Dermis microvascular lymphatic vessel endothelial cell (primary cell): ENCODE results near the gene SH3PXD2A. TPM values are rescaled to one million over a fixed set of nuclear protein-coding genes. Genes with fewer than 3 reads are reported as not detected.

ENCODE experiments used
- DNase-seq, 2 donors: peaks; one replicate each; pipeline versions ENCODE4 v3.0.0 to v3.0.0-alpha.2; 2010; ENCODE audit warnings: low read depth in 2 of 2
- total RNA-seq: library from RNA; depleted of rRNA; stranded (reverse); fragments of >200 nt; gene quantifications from 2 replicates; pipeline ENCODE4 v1.2.1, GENCODE V29; 2014

Gene SH3PXD2A
- total RNA-seq, 1 donor from 2014 or later: 2.6 TPM

- no peak for DNase-seq
Measured at GRCh38 chr10:103876155-103876554, 20.8 kb upstream of the SH3PXD2A start.

- DNase-seq: no peak
Measured at GRCh38 chr10:103874730-103875129, 19.4 kb upstream of the SH3PXD2A start.

- DNase-seq: no peak
Measured at GRCh38 chr10:103872137-103872931, 17.0 kb upstream of the SH3PXD2A start.

GRCh38 chr10:103871006-103871405 lies 15.6 kb upstream of the SH3PXD2A start:
- DNase-seq: no peak

DNA sequence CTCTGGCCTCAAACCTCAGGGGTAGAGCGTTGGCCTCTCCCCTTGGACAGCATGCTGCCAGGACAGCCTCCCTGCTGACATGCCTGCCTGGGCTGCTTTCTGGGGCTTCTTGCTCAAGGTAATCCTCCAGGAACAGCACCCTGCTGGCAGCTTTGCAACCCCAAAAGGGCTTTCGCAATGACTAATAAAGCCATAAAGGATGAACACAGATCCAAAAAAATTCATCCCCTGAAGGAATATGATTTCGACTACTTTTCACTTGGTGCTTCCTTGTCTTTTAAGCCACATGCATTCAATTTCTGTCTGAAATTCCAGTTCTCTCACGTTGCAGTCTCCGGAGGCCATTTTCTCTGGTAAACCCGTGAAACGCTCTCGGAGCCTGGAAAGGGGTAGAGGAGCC lies 15.1 kb upstream of the SH3PXD2A start:
- no peak for DNase-seq

- no peak for DNase-seq
Measured at GRCh38 chr10:103869336-103869735, 14.0 kb upstream of the SH3PXD2A start.

DNA sequence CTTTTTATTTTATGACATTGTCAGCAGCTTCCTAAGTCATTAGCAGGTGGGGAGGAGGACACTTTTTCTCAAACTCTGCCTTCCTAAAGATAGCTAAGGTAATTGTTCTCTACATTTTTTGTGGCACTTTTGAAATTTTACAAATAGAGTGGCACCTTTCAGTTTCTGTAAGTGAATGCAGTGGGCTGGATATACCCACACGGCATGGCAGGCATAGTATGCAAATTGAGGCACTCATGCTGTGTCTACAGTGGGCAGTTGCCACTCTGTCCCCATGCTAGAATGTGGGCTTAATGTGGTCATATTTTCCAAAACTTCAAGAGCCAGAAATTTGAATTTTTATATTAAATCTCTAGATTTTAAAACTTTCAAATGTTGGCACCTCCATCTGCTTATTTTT lies 12.8 kb upstream of the SH3PXD2A start:
- no peak for DNase-seq

DNA sequence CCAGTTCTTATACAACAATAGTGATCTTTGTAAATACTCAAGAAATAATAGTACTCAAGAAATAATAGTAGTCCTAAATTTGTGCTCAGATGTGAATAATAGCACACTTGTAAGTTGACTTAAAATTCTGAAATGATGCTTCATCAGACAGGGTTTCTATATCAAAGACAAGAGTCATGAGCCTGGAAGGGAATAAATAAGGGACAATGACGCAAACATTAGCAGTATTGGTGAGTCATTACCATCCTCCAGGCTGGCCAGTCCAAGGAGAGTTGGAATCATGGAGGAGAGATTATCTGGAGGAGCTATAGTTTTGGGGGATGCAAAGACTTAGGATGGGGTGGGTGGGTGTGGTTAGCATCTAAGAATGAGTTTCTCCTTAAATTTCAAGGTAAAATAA lies 6.1 kb upstream of the SH3PXD2A start:
- DNase-seq: peak in 1 of 2 donors; percentile 11

- DNase-seq: peak; percentile 40 to 69
Measured at GRCh38 chr10:103859161-103860086, 4.0 kb upstream of the SH3PXD2A start.

DNA sequence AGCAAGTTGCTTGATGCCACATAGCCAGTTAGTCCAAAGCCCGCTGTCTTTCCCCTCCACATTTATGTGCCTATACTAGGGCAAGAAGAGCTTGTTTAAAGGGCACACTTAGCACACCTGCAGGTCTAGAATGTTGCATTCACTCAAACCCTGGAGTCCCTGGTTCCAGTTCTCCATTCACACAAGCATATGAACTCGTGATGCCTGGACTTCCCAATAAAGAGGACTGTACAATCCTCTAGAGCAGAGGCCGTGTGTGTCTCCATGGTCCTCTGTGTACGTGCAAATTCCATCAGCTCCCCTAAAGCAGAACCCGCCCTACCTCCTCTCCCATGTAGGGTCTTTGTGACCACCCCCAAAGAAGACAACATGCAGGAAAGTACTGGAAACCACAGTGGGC lies 3.0 kb upstream of the SH3PXD2A start:
- no peak for DNase-seq

DNA sequence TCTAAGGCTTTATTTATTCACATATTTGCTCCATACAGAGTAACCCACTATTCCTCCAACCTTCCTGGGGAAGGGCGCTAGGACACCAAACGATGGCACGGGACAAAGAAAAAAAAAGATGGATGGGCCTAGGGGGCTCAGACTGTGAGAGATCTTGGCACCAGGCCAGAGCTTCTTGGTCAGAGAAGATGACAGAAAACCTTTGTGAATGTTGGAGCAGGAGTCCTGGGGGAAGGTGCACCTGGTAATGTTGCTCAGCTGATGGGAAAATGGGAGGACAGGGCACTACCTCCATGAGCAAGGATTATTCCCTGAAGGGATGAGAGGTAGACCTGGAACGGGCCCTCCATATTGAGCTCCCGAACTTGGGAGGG lies 1.4 kb upstream of the SH3PXD2A start:
- no peak for DNase-seq

DNA sequence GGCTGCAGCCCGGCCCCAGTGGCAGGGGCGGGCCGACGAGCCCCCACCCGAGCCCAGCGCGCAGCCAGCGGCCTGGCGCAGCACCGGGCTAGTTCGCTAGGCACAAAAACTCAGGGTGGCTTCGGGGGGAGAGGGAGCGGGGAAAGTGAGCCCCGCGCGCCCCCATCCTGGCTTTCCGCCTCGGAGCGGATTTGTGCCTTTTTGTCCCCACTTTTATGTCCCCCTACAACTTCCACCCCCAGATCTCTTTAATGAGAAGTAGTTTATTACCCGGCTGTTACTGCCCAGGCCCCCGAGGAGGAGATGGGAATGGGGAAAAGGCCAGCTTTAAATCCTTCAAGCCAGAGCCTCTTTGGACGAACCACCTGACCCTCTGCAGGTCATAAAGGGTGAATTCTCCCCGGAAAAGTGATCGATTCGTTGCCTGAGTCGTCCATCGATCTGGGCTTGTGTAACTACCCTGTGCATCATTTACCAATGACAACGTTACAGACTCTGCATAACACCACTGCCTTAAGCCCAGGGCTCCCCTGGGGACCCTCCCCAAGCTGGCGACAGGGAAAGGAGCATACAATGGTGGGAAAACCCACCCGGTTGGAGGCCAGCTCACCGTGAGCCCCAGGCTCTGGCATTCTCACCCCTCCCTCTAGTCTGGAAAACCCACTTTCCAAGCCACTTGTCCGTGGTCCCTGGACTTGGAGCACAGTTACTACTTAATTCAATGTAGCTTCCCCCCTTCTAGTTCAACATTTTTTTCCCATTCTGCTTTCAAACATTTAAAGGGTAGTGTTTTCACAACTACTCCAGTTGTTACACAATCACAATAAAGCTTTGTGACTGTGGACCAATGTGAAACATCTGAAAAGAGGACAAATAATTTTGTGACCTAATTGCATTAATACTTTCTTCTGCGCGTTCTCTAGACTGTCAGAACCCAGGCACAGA lies 748 bp upstream of the SH3PXD2A start:
- no peak for DNase-seq

DNA sequence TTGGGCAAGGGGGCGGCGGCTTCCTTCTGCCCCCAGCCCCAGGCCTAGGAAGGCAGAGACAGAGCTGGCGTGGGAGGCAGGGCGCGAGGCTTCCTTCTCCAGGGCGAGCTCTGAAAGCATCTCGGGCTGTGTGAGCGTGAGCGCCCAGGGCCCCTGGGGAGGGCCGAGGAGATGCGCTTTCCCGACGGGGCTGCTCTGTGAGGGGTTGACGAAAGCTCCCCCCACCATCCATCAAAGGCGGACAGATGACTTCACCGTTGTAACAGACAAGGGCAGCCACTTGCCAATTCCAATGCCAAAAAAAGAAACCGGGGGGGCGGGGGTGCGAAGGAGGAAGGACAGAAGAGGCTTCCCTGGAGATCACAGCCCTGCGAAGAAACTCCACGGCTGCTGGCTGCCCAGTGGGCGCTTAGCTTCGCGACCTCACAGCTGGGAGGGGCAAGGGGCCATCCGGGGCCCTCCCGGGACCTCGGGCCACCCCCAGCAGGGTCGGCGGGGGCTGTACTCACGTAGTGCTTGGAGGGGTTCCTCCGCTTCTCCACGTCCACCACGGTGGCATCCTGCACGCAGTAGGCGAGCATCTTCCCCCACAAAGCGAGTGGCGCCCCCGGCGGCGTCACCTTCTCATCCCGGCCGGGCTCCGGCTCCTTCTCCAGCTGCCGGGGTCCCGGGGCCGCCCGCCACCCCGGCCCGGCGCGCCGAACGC lies 537 bp downstream of the SH3PXD2A start:
- peak in 1 of 2 donors; percentile 15 for DNase-seq

GRCh38 chr10:103854265-103854685 lies 1.1 kb downstream of the SH3PXD2A start:
- peak in 1 of 2 donors; percentile 6 for DNase-seq

- DNase-seq: peak in 1 of 2 donors; percentile 12
Measured at GRCh38 chr10:103853428-103854264, 1.7 kb downstream of the SH3PXD2A start.

DNA sequence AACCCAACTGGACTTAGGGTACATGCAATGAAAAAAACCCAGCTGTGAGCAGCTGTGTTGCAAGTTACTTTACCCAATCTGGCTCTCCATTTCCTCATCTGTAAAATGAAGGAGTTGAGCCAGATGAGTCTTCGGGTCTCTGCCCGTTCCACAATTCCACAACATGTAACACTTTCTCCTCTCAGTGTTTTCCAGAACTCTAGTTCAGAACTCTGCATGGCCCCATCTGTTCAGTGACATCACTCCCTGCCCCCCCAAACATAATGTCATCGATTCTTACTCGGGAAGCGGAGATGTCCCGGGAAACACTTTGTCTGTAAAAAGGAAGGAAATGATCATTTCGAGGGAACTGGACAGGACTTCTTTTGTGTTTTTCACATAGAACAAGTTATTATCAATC lies 2.5 kb downstream of the SH3PXD2A start:
- peak in 1 of 2 donors; percentile 14 for DNase-seq

- no peak for DNase-seq
Measured at GRCh38 chr10:103852189-103852711, 3.1 kb downstream of the SH3PXD2A start.

- DNase-seq: no peak
Measured at GRCh38 chr10:103851261-103851660, 4.1 kb downstream of the SH3PXD2A start.

DNA sequence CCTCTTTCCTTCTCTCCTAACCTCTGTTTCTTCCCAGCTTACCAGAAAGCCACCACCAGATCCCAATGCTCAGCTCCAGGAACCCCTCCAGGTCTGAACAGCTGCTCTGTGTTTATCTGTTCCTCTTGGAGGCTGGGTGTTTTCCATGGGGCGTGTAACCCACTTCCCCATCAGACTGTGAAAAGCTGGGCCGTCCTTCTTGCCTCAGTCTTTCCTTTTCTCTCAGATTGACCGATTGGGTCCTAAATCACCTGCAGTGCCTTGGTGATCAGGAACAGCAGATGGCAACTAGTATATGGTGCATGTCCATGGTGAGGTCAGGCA lies 4.8 kb downstream of the SH3PXD2A start:
- no peak for DNase-seq
